Endometrium (tissue), 2 donors: ENCODE data around the gene PWWP2B.
"Not testable (repeated sequence)": the region's sequence is repeated elsewhere in the genome, so short reads cannot be mapped to it uniquely, and the experiment has no call there.

Experiments
- FAIRE-seq: peaks from 2 replicates; lab custom pipeline; 2012; peaks lifted over from hg19 to GRCh38; lab: Jason Lieb, UNC
- donor health status: control.
- donor health status: control.

PWWP2B gene

DNA sequence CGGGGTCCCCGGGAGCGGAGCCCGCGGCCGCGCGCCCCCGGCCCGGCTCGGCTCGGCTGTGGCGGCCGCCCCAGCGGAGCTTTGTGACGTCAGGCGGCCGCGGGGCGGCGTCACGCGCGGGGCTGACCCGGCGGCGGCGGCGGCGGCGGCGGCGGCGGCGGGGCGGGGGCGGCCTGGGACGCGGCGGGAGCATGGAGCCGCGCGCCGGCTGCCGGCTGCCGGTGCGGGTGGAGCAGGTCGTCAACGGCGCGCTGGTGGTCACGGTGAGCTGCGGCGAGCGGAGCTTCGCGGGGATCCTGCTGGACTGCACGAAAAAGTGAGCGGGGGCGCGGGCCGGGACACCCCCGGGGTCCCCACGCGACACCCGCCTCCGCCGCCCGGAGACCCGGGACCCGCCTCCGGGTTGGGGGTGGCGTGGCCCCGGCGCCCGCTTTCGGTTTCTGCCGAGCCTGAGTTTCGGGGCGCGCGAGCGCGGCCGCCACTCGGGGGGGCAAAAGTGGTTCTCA lies at the start of gene PWWP2B:
Gene PWWP2B (plus strand): TSS at position 165 of the 506 bp plus-strand sequence. CDS start 27 bp downstream, at position 192.
- FAIRE-seq: no peak

DNA sequence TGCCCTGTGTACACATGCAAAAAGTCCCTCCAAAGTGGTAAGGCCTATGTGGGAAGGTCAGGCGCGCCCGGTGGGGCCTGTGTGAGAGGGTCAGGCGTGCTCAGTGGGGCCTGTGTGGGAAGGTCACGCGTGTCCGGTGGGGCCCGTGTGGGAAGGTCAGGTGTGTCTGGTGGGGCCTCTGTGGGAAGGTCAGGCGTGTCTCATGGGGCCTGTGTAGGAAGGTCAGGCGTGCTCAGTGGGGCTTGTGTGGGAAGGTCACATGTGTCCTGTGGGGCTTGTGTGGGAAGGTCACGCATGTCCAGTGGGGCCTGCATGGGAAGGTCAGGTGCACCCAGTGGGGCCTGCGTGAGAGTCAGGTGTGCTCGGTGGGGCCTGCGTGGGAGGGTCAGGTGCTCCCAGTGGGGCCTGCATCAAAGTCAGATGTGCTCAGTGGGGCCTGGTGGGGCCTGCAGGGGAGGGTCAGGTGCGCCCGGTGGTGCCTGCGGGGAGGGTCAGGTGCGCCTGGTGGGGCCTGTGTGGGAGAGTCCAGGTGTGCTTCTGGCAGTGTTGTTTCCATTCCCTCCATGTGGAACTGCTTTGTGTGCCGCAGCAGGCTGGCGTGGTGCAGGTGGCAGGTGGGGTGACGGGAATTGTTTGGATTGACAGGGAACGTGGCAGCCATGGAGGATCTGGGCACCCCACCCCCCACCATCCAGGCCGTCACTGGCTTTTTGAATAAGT lies 49.6 kb upstream of the PWWP2B start:
- FAIRE-seq: no peak

DNA sequence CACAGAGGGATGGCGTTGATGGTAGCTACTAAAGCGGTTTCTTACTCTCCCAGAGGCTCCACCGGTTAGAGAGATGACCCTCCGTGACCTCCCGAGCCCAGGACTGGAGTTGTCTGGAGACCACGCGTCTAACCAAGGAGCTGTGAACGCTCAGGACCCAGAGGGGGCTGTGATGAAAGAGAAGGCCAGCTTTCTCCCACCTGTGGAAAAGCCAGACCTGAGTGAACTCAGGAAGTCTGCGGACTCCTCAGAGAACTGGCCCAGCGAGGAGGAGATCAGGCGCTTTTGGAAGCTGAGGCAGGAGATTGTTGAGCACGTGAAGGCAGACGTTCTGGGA lies 49.1 kb upstream of the PWWP2B start:
- FAIRE-seq: no peak

- no peak for FAIRE-seq
Measured at GRCh38 chr10:132349766-132350165, 47.2 kb upstream of the PWWP2B start.

- FAIRE-seq: no peak
Measured at GRCh38 chr10:132350391-132350790, 46.6 kb upstream of the PWWP2B start.

DNA sequence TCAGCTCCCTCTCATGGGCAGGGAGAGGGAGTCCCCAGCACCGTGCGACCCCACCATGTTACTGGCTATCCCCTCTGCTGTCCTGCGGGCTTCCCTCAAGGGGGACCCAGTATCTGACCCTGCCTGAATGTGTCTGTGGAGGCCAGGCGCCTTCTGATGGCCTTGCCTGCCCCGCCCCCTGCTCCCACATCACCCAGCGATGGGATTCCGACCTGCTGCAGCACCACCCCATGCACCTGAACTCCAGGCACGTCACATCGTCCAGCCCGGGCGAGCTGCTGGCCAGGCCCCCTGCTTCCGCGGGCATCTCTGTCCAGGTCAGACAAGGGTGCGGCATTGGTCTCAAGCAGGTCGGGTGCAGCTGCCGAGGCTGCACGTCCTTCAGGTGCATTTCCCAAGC lies 46.1 kb upstream of the PWWP2B start:
- FAIRE-seq: no peak

DNA sequence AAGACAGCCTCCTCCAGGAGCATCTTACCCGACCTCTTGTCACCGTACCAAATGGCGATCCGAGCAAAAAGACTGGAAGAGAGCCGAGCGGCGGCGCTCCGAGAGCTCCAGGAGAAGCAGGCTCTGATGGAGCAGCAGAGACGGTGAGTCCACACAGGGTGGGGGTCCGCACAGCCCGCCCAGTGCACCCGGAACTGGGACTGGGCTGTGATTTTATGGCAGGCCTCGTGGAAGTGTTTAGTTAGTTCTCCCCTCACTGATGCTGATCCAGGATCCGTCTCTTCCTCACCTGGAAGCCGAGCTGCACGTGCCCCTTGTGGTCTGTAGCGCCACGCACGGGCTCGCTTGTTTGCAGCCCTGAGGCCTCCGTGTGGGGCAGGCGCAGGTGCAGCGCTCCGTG lies 45.4 kb upstream of the PWWP2B start:
- FAIRE-seq: no peak

- not testable (repeated sequence) for FAIRE-seq
Measured at GRCh38 chr10:132352462-132353308, 44.3 kb upstream of the PWWP2B start.

GRCh38 chr10:132353456-132354355 lies 43.3 kb upstream of the PWWP2B start:
- no peak for FAIRE-seq

DNA sequence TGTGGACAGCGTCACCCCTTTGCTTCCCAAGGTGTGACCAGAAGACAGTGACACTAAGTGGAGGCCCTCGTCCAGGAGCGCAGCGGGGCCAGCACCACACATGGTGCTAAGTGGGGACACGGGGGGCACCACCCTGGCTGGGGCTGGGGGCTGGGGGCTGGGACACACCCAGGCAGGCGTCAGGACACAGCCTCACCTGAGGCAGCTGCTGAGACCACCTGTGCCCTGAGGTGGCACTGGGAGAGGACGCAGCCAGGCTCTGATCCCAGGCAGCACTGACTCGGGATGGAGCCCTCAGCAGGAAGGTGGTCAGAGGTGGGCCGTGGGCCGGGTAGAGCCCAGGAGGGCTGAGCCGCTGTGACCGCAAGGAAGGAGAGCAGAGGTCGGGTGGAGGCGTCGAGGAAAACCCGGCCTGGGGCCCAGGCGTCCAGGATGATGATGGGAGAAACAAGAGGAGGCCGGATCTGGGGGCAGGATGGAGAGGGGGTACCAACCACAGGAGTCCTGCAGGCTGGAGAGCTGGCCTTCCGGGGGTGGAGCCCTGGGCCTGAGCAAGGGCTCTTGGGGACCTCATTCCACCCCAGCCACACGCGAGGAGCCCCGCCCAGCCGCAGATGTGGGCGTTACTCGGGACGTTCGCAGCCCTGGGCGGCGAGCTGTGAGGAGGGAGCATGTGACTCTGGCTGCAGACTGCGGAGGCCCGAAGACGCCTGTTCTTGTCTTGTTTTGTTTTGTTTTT lies 42.5 kb upstream of the PWWP2B start:
- FAIRE-seq: no peak

- no peak for FAIRE-seq
Measured at GRCh38 chr10:132355297-132355696, 41.7 kb upstream of the PWWP2B start.

GRCh38 chr10:132355754-132356153 lies 41.2 kb upstream of the PWWP2B start:
- no peak for FAIRE-seq

GRCh38 chr10:132356621-132357195 lies 40.3 kb upstream of the PWWP2B start:
- no peak for FAIRE-seq

DNA sequence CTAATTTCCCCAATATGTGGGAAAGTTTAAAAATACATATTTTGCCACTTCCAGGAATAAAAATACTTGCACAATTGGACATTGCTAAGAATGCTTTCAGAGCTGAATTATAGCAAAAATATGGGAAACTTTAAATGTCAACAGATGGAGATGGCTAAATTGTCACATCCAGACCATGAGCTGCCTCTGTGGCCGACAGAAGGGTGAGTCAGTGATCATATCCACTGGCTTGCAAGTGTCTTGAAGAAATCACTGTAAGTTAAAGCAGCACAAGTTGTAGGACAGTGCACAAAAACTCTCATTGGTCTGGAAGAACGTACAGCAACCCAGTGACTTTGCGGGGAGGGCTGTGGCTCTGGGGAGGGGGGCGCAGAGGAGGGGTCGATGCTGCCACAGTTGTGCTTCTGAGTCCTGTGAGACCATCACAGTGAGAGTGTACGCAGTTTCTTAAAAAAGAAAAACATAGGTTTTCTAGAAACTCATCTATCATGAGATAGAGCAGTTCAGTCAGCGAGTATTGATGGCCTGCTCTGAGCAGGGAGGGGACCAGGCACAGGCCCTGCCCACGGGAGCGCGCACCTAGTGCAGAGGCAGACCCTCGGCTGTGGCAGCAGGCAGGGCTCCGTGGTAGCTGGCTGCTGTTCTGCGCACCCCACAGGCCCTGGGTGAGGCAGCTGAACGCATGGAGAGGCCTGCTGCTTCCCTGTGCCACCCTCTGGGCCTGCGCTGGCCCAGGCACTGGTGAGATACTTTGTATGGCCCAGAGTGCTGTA lies 39.5 kb upstream of the PWWP2B start:
- no peak for FAIRE-seq

- FAIRE-seq: no peak
Measured at GRCh38 chr10:132359305-132360040, 37.5 kb upstream of the PWWP2B start.

- FAIRE-seq: no peak
Measured at GRCh38 chr10:132360766-132361447, 36.1 kb upstream of the PWWP2B start.

DNA sequence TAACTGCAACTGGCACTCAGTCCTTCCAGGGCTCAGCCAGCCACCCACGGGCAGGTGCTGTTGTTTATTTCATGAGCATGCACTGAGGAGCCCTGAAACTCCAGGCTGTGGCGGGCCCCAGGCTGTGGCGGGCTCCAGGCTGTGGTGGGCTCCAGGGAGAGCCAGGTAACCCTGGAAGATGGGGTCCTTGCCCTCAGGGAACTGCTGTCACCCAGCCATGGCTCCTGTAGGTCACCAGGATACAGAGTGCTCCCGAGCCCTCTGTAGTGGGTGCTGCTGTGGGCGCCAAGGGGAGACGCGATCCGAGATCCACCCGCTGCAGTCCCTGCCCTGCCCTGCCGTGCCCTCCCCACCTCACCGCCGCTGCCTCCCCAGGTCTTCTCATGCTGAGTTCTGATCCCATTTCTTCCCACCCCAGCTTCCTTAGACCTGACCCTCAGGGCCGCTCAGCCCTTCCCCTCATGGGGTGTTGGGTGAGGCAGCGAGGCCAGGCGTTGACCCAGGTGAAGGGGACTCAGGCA lies 35.4 kb upstream of the PWWP2B start:
- no peak for FAIRE-seq

GRCh38 chr10:132362151-132362611 lies 34.8 kb upstream of the PWWP2B start:
- no peak for FAIRE-seq

GRCh38 chr10:132363376-132363775 lies 33.6 kb upstream of the PWWP2B start:
- FAIRE-seq: no peak
